Tibial artery (tissue), 4 donors: ENCODE measurements around the gene VAV2.

Experiments
- DNase-seq, 2 donors: peaks; one replicate each; pipeline ENCODE4 v3.0.0-alpha.2; 2019
- H3K27ac ChIP-seq, 2 donors: fragments of 200-600 bp; sonication (generic) in 1 of 2; 1 replicate in 1 of 2; 2 replicates in 1 of 2; pipeline ENCODE4 v1.5.1; 2018 to 2019; ENCODE audit warnings: mild to moderate bottlenecking in 1 of 2
- H3K27me3 ChIP-seq, 2 donors: fragments of 200-600 bp; sonication (generic) in 1 of 2; one replicate each; pipeline versions ENCODE4 v1.5.1 to v1.6.0; 2016 to 2019
- H3K36me3 ChIP-seq, 3 donors: fragments of 200-600 bp; sonication (generic) in 2 of 3; one replicate each; pipeline ENCODE4 v1.5.1; 2016 to 2019; ENCODE audit warnings: mild to moderate bottlenecking in 2 of 3
- H3K4me1 ChIP-seq, 4 donors: fragments of 200-600 bp; sonication (generic) in 2 of 4; 1 replicate in 3 of 4; 2 replicates in 1 of 4; pipeline ENCODE4 v1.5.1; 2016 to 2019
- H3K4me3 ChIP-seq, 2 donors: fragments of 200-600 bp; sonication (generic) in 1 of 2; 1 replicate in 1 of 2; 2 replicates in 1 of 2; pipeline ENCODE4 v1.5.1; 2018 to 2019; ENCODE audit warnings: mild to moderate bottlenecking in 2 of 2
- H3K9me3 ChIP-seq, 3 donors: fragments of 200-600 bp; sonication (generic) in 1 of 3; one replicate each; pipeline ENCODE4 v1.5.1; 2016 to 2019
- CTCF ChIP-seq, 2 experiments: fragments of 200-600 bp in 1 of 2; fragments of 450-650 bp in 1 of 2; IDR thresholded peaks; one replicate each; pipeline ENCODE4 v1.5.1; 2017 to 2019; ENCODE audit warnings: antibody characterized with exemption in 2 of 2, mild to moderate bottlenecking in 1 of 2, moderate library complexity in 1 of 2
- intact Hi-C: fragments of 100-400 bp; cut with DNase I; formaldehyde crosslinking; loops from one replicate; pipeline ENCODE4 v1.15.0; 2023; ENCODE audit warnings: low total_unique reads

The VAV2 gene

GRCh38 chr9:133740911-133741310, 251.2 kb downstream of the VAV2 start:
- DNase-seq = no peak
- no peak overlapping the region for H3K27ac ChIP-seq

GRCh38 chr9:133739408-133740280, 252.5 kb downstream of the VAV2 start:
- Histone ChIP-seq H3K27me3 (peaks cover 0 to 41% of the 10 kb centered on the region in 2 donors), H3K4me1 (peaks cover 0 to 18% (median 0%) of the 10 kb centered on the region in 4 donors), H3K27ac (no peak overlapping the region), H3K9me3 (no peaks in the 10 kb centered on the region), H3K36me3 (no peaks in the 10 kb centered on the region), H3K4me3 (no peak overlapping the region)
- intact Hi-C loops = loop anchor here (1.0 kb wide), 1 partner anchor 206 kb away; no protein-coding TSS in a partner anchor
- TF ChIP-seq CTCF (IDR thresholded peaks at IDR 0.05) = no peak
- peak in 1 of 2 donors; percentile 56 for DNase-seq

More at GRCh38 chr9:133740911-133741310, 251.2 kb downstream of the VAV2 start:
- TF ChIP-seq CTCF (IDR thresholded peaks at IDR 0.05) = no peak
- no peaks in the 10 kb centered on the region for H3K9me3 ChIP-seq
- peaks cover 0 to 33% of the 10 kb centered on the region in 2 donors for H3K27me3 ChIP-seq
- intact Hi-C loops = loop anchor here (1.0 kb wide), 1 partner anchor 208 kb away; no protein-coding TSS in a partner anchor
- no peak overlapping the region for H3K4me3 ChIP-seq
- H3K36me3 ChIP-seq = no peaks in the 10 kb centered on the region
- H3K4me1 ChIP-seq = peaks cover 0 to 18% (median 0%) of the 10 kb centered on the region in 4 donors

- intact Hi-C loops = no loop called here
- H3K4me3 ChIP-seq = peak overlapping the region in 1 of 2 donors; percentile 30
- peaks cover 0 to 47% of the 10 kb centered on the region in 2 donors for H3K27me3 ChIP-seq
Observed at GRCh38 chr9:133738640-133739225, 253.4 kb downstream of the VAV2 start.

GRCh38 chr9:133737774-133738639, 254.1 kb downstream of the VAV2 start, which contains the start of gene SARDH:
Gene SARDH, minus strand, starts transcription at chr9:133738352. Its CDS starts 4,179 bp downstream, at chr9:133734173.
- peak within 1 kb of the TSS; percentile 25 to 30 for H3K4me3 ChIP-seq
- H3K27ac ChIP-seq = no peak within 1 kb of the TSS
- DNase-seq = peak in 1 of 2 donors; percentile 67
- H3K27me3 ChIP-seq = peaks cover 0 to 52% of the 10 kb centered on the region in 2 donors
- peaks cover 0 to 18% (median 0%) of the 10 kb centered on the region in 4 donors for H3K4me1 ChIP-seq
- no peaks in the 10 kb centered on the region for H3K36me3 ChIP-seq
- TF ChIP-seq CTCF (IDR thresholded peaks at IDR 0.05) = no peak
- intact Hi-C loops = no loop called here
- no peaks in the 10 kb centered on the region for H3K9me3 ChIP-seq

More at GRCh38 chr9:133738640-133739225, 253.4 kb downstream of the VAV2 start:
- no peak for TF ChIP-seq CTCF (IDR thresholded peaks at IDR 0.05)
- no peak for DNase-seq
- Histone ChIP-seq H3K27ac (no peak overlapping the region), H3K9me3 (no peaks in the 10 kb centered on the region), H3K4me1 (peaks cover 0 to 18% (median 0%) of the 10 kb centered on the region in 4 donors), H3K36me3 (no peaks in the 10 kb centered on the region)
